H1 (cell line): ENCODE results near the gene TIA1. TPM values are rescaled to one million over a fixed set of nuclear protein-coding genes. Genes with fewer than 3 reads are reported as not detected.

Source experiments
- CHD1 ChIP-seq: IDR thresholded peaks from 2 replicates; pipeline ENCODE4 v1.6.1; 2012; ENCODE audit warnings: low read depth, low read length, improper control_type of control experiment
- CHD7 ChIP-seq: fragments of 300-600 bp; sonication (generic); IDR thresholded peaks from 2 replicates; pipeline ENCODE4 v1.7.1; 2012; ENCODE audit warnings: low read length, moderate library complexity, mild to moderate bottlenecking, inconsistent platforms; ENCODE audit not compliant: insufficient replicate concordance
- EGR1 ChIP-seq: IDR thresholded peaks from 2 replicates; pipeline ENCODE4 v1.6.1; 2011; ENCODE audit warnings: low read depth, low read length, borderline replicate concordance
- KDM5A ChIP-seq: fragments of 200-600 bp; IDR thresholded peaks from 2 replicates; pipeline ENCODE4 v1.7.1; 2012; ENCODE audit warnings: mild to moderate bottlenecking, low read length, inconsistent platforms, mixed read lengths
- POLR2A ChIP-seq, 2 experiments: IDR thresholded peaks; 1 replicate in 1 of 2; 2 replicates in 1 of 2; pipeline ENCODE4 v1.6.1; 2011; ENCODE audit warnings: low read depth in 2 of 2, low read length in 2 of 2, mild to moderate bottlenecking in 2 of 2; ENCODE audit errors: control extremely low read depth in 1 of 2
- RXRA ChIP-seq: IDR thresholded peaks from 2 replicates; pipeline ENCODE4 v1.6.1; 2011; ENCODE audit warnings: low read depth, mild to moderate bottlenecking, low read length, moderate library complexity; ENCODE audit not compliant: insufficient read depth
- SRF ChIP-seq: IDR thresholded peaks from 2 replicates; pipeline ENCODE4 v1.6.1; 2011; ENCODE audit warnings: mild to moderate bottlenecking, low read depth, low read length, moderate library complexity
- polyA plus RNA-seq, 7 experiments: library from polyadenylated mRNA; depleted of rRNA in 3 of 7; stranded (reverse) in 5 of 7; unstranded in 2 of 7; fragments of >200 nt in 5 of 7; fragments of 200-250 nt in 2 of 7; gene quantifications; 1 replicate in 5 of 7; 2 replicates in 1 of 7; 4 replicates in 1 of 7; pipeline versions ENCODE4 v1.2.1 to v1.2.3, GENCODE V29; 2011 to 2013; ENCODE audit warnings: missing spikeins in 2 of 7, mixed read lengths in 2 of 7
- total RNA-seq: library from RNA; stranded (reverse); fragmentation: NEBNext Ultra II Directional; extraction: Animal tissue kit (Norgen Biotek cat#: 25700); gene quantifications from 2 replicates; pipeline ENCODE4 v1.2.1, GENCODE V29; 2021

The TIA1 gene
- total and polyA plus RNA-seq, 2 of the 8 experiments (the other 6 are each of a cell fraction or from before 2014, with no cell fraction given), result 58.6 to 181 TPM

DNA sequence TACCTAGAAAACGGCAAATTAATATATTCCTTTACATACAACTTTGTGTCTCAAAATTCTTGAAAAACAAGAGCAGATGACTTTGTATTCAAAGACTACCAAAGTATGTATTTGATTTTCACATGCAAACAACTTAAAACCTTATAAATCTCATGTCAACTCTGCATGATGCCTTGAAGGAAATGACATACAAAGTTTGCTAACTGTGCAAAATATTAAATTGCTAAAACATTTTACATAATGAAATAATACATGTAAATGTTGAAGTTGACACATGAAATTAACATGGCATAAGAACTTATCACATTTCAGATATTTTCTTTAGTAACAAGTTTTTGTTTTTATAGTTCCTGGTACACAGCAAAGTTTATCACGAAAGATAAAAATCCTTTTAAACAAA lies 36.8 kb downstream of the TIA1 start (continued):
- TF ChIP-seq CHD7 (no peak), RXRA (no peak), POLR2A (IDR thresholded peaks at IDR 0.05; ENCODE audit: control extremely low read depth in 1 of 2, low read depth in 2 of 2, low read length in 2 of 2) (no peak), EGR1 (no peak), CHD1 (no peak), SRF (no peak), KDM5A (no peak)
